ENCODE results near the gene ASPN.

ASPN gene

GRCh38 chr9:92476962-92477361 lies 5.3 kb downstream of the ASPN start:
- no peak for TF ChIP-seq CTCF (IDR thresholded peaks at IDR 0.05; ENCODE audit: control extremely low read depth, extremely low read depth, low read depth, missing control alignments)
- CTCF ChIA-PET = interaction anchor here (1.0 to 1.9 kb wide), 6 partner anchors 8 to 339 kb away, joined by 3 to 6 read pairs (median 4); no protein-coding TSS in a partner anchor
- DNase-seq (ENCODE audit: extremely low spot score) = peak; percentile 24
- POLR2A ChIA-PET = no interaction called here

- no peak for DNase-seq (ENCODE audit: extremely low spot score)
- no peak for TF ChIP-seq CTCF (IDR thresholded peaks at IDR 0.05; ENCODE audit: control extremely low read depth, extremely low read depth, low read depth, missing control alignments)
- ChIA-PET POLR2A (no interaction called here), CTCF (interaction anchor here (1.4 to 1.8 kb wide), 2 partner anchors 10 to 16 kb away, joined by 3 to 4 read pairs; no protein-coding TSS in a partner anchor)
These were observed 7.7 kb downstream of the ASPN start for GRCh38 chr9:92474587-92474986.

- ChIA-PET CTCF (interaction anchor here (1.3 to 1.4 kb wide), 3 partner anchors 9 to 13 kb away, joined by 3 to 6 read pairs (median 3); no protein-coding TSS in a partner anchor), POLR2A (no interaction called here)
- no peak for DNase-seq (ENCODE audit: extremely low spot score)
- no peak for TF ChIP-seq CTCF (IDR thresholded peaks at IDR 0.05; ENCODE audit: control extremely low read depth, extremely low read depth, low read depth, missing control alignments)
These were observed 14.1 kb downstream of the ASPN start for GRCh38 chr9:92468206-92468605.

GRCh38 chr9:92467511-92467910 lies 14.8 kb downstream of the ASPN start:
- no peak for DNase-seq (ENCODE audit: extremely low spot score)
- ChIA-PET POLR2A (no interaction called here), CTCF (interaction anchor here (1.0 to 1.1 kb wide), 3 partner anchors 19 to 328 kb away, joined by 3 to 4 read pairs (median 4); no protein-coding TSS in a partner anchor)
- TF ChIP-seq CTCF (IDR thresholded peaks at IDR 0.05; ENCODE audit: control extremely low read depth, extremely low read depth, low read depth, missing control alignments) = no peak

GRCh38 chr9:92467041-92467440 lies 15.3 kb downstream of the ASPN start:
- ChIA-PET POLR2A (no interaction called here), CTCF (interaction anchor here (1.0 to 1.1 kb wide), 3 partner anchors 19 to 328 kb away, joined by 3 to 4 read pairs (median 4); no protein-coding TSS in a partner anchor)
- no peak for DNase-seq (ENCODE audit: extremely low spot score)
- no peak for TF ChIP-seq CTCF (IDR thresholded peaks at IDR 0.05; ENCODE audit: control extremely low read depth, extremely low read depth, low read depth, missing control alignments)

GRCh38 chr9:92463984-92464383 lies 18.3 kb downstream of the ASPN start:
- TF ChIP-seq CTCF (IDR thresholded peaks at IDR 0.05; ENCODE audit: control extremely low read depth, extremely low read depth, low read depth, missing control alignments) = no peak
- POLR2A ChIA-PET = no interaction called here
- no peak for DNase-seq (ENCODE audit: extremely low spot score)
- CTCF ChIA-PET = interaction anchor here (1.1 to 1.3 kb wide), 2 partner anchors 10 to 324 kb away, joined by 3 read pairs; no protein-coding TSS in a partner anchor

All from GM10248 (cell line).